ENCODE results near the gene ACER3. TPM values are rescaled to one million over a fixed set of nuclear protein-coding genes. Genes with fewer than 3 reads are reported as not detected.

ACER3 gene
- total RNA-seq, 2 experiments from 2014 or later, result 10.4 to 13.2 TPM

DNA sequence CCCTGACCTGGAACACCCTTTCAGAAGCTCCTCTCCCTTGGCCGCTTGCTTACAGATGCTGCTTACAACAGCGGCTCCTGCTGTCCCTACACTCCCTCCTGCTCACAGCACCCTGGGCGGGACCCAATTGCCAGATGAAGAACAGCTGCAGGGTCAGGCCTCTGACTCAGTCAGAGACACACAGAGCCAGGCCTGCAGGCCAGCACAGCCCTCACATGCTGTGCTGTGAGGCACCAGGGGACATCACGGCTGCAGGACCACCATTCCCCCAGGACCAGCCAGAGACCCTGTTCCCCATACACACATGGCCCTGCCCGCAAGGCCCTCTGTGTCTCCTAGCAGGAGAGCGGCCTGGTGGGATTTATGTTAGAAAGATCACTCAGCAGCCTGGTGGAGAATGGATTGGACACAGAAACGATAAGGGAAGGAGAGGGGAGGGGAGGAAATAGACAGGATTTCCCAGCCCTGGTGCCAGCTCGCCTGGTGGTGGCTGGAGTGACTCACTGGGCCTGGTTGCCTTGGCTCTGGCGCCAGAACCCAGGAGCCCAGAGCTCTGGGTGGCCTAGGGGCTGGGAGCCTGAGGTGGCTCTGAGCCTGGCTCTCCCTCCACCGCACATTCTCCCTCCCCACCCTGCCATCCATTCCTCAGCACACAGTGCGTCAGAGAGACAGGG is 212.7 kb downstream of the ACER3 start:
- H3K4me3 Mint-ChIP-seq, result no peak overlapping the region
- POLR2A ChIA-PET, result interaction anchor here (2.2 kb wide), 1 partner anchor 9 kb away, joined by 21 read pairs; no protein-coding TSS in a partner anchor
- DNase-seq (no peak), ATAC-seq (ENCODE audit: low read depth) (peak; percentile 19)
- no peak overlapping the region for H3K27ac Mint-ChIP-seq
- peaks cover 18% of the 10 kb centered on the region for H3K4me1 Mint-ChIP-seq
- H3K36me3 Mint-ChIP-seq, result no peaks in the 10 kb centered on the region
- H3K9me3 Mint-ChIP-seq, result peaks cover 1% of the 10 kb centered on the region
- H3K27me3 Mint-ChIP-seq, result peaks cover 15% of the 10 kb centered on the region

- ATAC-seq (ENCODE audit: low read depth) (no peak), DNase-seq (no peak)
- POLR2A ChIA-PET, result interaction anchor here (2.2 kb wide), 1 partner anchor 8 kb away, joined by 21 read pairs; no protein-coding TSS in a partner anchor
- peaks cover 2% of the 10 kb centered on the region for H3K36me3 Mint-ChIP-seq
- peaks cover 1% of the 10 kb centered on the region for H3K9me3 Mint-ChIP-seq
- peaks cover 12% of the 10 kb centered on the region for H3K27me3 Mint-ChIP-seq
- H3K4me3 Mint-ChIP-seq, result no peak overlapping the region
- no peak overlapping the region for H3K27ac Mint-ChIP-seq
- peaks cover 18% of the 10 kb centered on the region for H3K4me1 Mint-ChIP-seq
Measured at GRCh38 chr11:77074205-77074604, 213.5 kb downstream of the ACER3 start.

GRCh38 chr11:77074626-77075221 is 214.0 kb downstream of the ACER3 start:
- POLR2A ChIA-PET, result no interaction called here
- ATAC-seq (ENCODE audit: low read depth), result no peak
- Mint-ChIP-seq H3K27ac (no peak overlapping the region), H3K4me3 (no peak overlapping the region), H3K9me3 (peaks cover 1% of the 10 kb centered on the region), H3K27me3 (peaks cover 12% of the 10 kb centered on the region), H3K36me3 (peaks cover 2% of the 10 kb centered on the region), H3K4me1 (peaks cover 18% of the 10 kb centered on the region)
- no peak for DNase-seq

- Mint-ChIP-seq H3K27ac (no peak overlapping the region), H3K36me3 (peaks cover 2% of the 10 kb centered on the region), H3K9me3 (peaks cover 1% of the 10 kb centered on the region), H3K27me3 (peaks cover 12% of the 10 kb centered on the region), H3K4me3 (no peak overlapping the region), H3K4me1 (peaks cover 18% of the 10 kb centered on the region)
- POLR2A ChIA-PET, result interaction anchor here (0.6 kb wide), 1 partner anchor 465 kb away, joined by 3 read pairs; no protein-coding TSS in a partner anchor
- ATAC-seq (ENCODE audit: low read depth) (no peak), DNase-seq (no peak)
Measured at GRCh38 chr11:77075425-77075905, 214.7 kb downstream of the ACER3 start.

Other genes starting within 250 kb of the ACER3 start
- gene LRRC32, start 190.2 kb upstream of the ACER3 start, total RNA-seq, result under 1 TPM; 0.34 to 0.75 TPM
- 1 to 10 TPM; 2.4 to 2.8 TPM for gene TSKU, start 77.6 kb upstream of the ACER3 start, total RNA-seq
- gene B3GNT6, start 173.5 kb downstream of the ACER3 start, total RNA-seq, result not detected
- gene CAPN5, start 206.1 kb downstream of the ACER3 start, total RNA-seq, result 1 to 10 TPM; 2.8 to 3.8 TPM
- not detected for gene OMP, start 241.9 kb downstream of the ACER3 start, total RNA-seq

All from activated naive CD8-positive, alpha-beta T cell treated with anti-CD3 and anti-CD28 coated beads, Interleukin-2, amount 10 ng/mL, durations not matched to agents 7 days and 5 days (primary cell).